Gastrocnemius medialis (tissue), 4 donors: ENCODE results near the gene SKI. TPM values are rescaled to one million over a fixed set of nuclear protein-coding genes. Genes with fewer than 3 reads are reported as not detected.

ENCODE experiments used
- ATAC-seq, 2 donors: fragments of 150-250 bp; one replicate each; pipeline ENCODE4 v1.9.1; 2016
- DNase-seq, 2 donors: peaks; one replicate each; pipeline ENCODE4 v3.0.0-alpha.2; 2019
- H3K27ac ChIP-seq, 4 donors: fragments of 200-600 bp; sonication (generic); 1 replicate in 1 of 4; 2 replicates in 3 of 4; pipeline ENCODE4 v1.5.1; 2016 to 2018; ENCODE audit warnings: mild to moderate bottlenecking in 2 of 4, moderate library complexity in 1 of 4
- H3K27me3 ChIP-seq, 3 donors: fragments of 200-600 bp; sonication (generic) in 2 of 3; 1 replicate in 1 of 3; 2 replicates in 2 of 3; pipeline versions ENCODE4 v1.5.1 to v1.6.0; 2016 to 2019; ENCODE audit warnings: mild to moderate bottlenecking in 1 of 3, moderate library complexity in 1 of 3
- H3K36me3 ChIP-seq, 2 donors: fragments of 200-600 bp; sonication (generic) in 1 of 2; one replicate each; pipeline ENCODE4 v1.5.1; 2017 to 2018
- H3K4me1 ChIP-seq, 2 donors: fragments of 200-600 bp; sonication (generic) in 1 of 2; one replicate each; pipeline ENCODE4 v1.5.1; 2016 to 2017; ENCODE audit warnings: mild to moderate bottlenecking in 2 of 2
- H3K4me3 ChIP-seq, 4 donors: fragments of 200-600 bp; sonication (generic) in 3 of 4; 1 replicate in 1 of 4; 2 replicates in 3 of 4; pipeline ENCODE4 v1.5.1; 2016 to 2019; ENCODE audit warnings: mild to moderate bottlenecking in 2 of 4
- H3K9me3 ChIP-seq, 3 donors: fragments of 200-600 bp; sonication (generic) in 2 of 3; 1 replicate in 1 of 3; 2 replicates in 2 of 3; pipeline ENCODE4 v1.5.1; 2016 to 2019
- CTCF ChIP-seq, 5 experiments: fragments of 450-650 bp in 3 of 5; fragments of 200-600 bp in 2 of 5; sonication (generic) in 2 of 5; IDR thresholded peaks in 4 of 5; conservative IDR thresholded peaks in 1 of 5; 1 replicate in 4 of 5; 2 replicates in 1 of 5; pipeline ENCODE4 v1.5.1; 2016 to 2019; ENCODE audit warnings: antibody characterized with exemption in 5 of 5, mild to moderate bottlenecking in 3 of 5, moderate library complexity in 3 of 5
- POLR2A ChIP-seq, 2 donors: fragments of 450-650 bp; IDR thresholded peaks; one replicate each; pipeline ENCODE4 v1.6.1; 2017; ENCODE audit warnings: antibody characterized with exemption in 2 of 2, mild to moderate bottlenecking in 2 of 2, moderate library complexity in 2 of 2
- in situ Hi-C, 4 donors: fragments of 200-750 bp; cut with MboI; loops; one replicate each; pipeline versions ENCODE4 v1.15.0 to v1.8.0; 2017; ENCODE audit warnings: low sequenced_read_pairs in 4 of 4
- intact Hi-C: fragments of 100-400 bp; cut with DNase I; formaldehyde crosslinking; loops from one replicate; pipeline ENCODE4 v1.15.1; 2023; ENCODE audit warnings: low total_unique reads
- total RNA-seq, 4 donors: library from RNA; depleted of rRNA; stranded (reverse); fragments of >200 nt; gene quantifications; one replicate each; pipeline versions ENCODE4 v1.1.0 to v1.2.3, GENCODE V29; 2016

SKI gene
- total RNA-seq, 4 donors from 2014 or later = 7.8 to 32.2 (median 22.4) TPM

- Histone ChIP-seq H3K4me1 (peaks cover 54 to 56% of the 10 kb centered on the region in 2 donors), H3K27me3 (no peaks in the 10 kb centered on the region), H3K4me3 (no peak overlapping the region), H3K36me3 (no peaks in the 10 kb centered on the region), H3K9me3 (no peaks in the 10 kb centered on the region), H3K27ac (peak overlapping the region in 2 of 4 donors; percentile 20 to 76)
- ATAC-seq = no peak
- no peak for DNase-seq
- in situ Hi-C loops (no loop called here), intact Hi-C loops (no loop called here)
- TF ChIP-seq CTCF (IDR thresholded peaks at IDR 0.05 in 4 of 5, conservative IDR thresholded peaks at IDR 0.05 in 1 of 5) (no peak), POLR2A (IDR thresholded peaks at IDR 0.05) (no peak)
These were observed 25.1 kb downstream of the SKI start for GRCh38 chr1:2253036-2253796.

- ATAC-seq = no peak
- H3K27me3 ChIP-seq = no peaks in the 10 kb centered on the region
- in situ Hi-C loops (no loop called here), intact Hi-C loops (no loop called here)
- peaks cover 48 to 53% of the 10 kb centered on the region in 2 donors for H3K4me1 ChIP-seq
- H3K4me3 ChIP-seq = no peak overlapping the region
- no peak for DNase-seq
- TF ChIP-seq POLR2A (IDR thresholded peaks at IDR 0.05) (no peak), CTCF (IDR thresholded peaks at IDR 0.05 in 4 of 5, conservative IDR thresholded peaks at IDR 0.05 in 1 of 5) (no peak)
- H3K9me3 ChIP-seq = no peaks in the 10 kb centered on the region
- peak overlapping the region in 3 of 4 donors; percentile 72 to 77 (median 76) for H3K27ac ChIP-seq
- H3K36me3 ChIP-seq = no peaks in the 10 kb centered on the region
These were observed 25.8 kb downstream of the SKI start for GRCh38 chr1:2253797-2254480.

- intact Hi-C loops (no loop called here), in situ Hi-C loops (no loop called here)
- Histone ChIP-seq H3K4me3 (no peak overlapping the region), H3K27ac (peak overlapping the region; percentile 71 to 77 (median 74)), H3K4me1 (peaks cover 37 to 49% of the 10 kb centered on the region in 2 donors), H3K36me3 (no peaks in the 10 kb centered on the region), H3K9me3 (no peaks in the 10 kb centered on the region), H3K27me3 (no peaks in the 10 kb centered on the region)
- no peak for ATAC-seq
- DNase-seq = no peak
- TF ChIP-seq CTCF (IDR thresholded peaks at IDR 0.05 in 4 of 5, conservative IDR thresholded peaks at IDR 0.05 in 1 of 5) (no peak), POLR2A (IDR thresholded peaks at IDR 0.05) (no peak)
These were observed 26.9 kb downstream of the SKI start for GRCh38 chr1:2255047-2255419.

GRCh38 chr1:2255420-2256369 lies 27.6 kb downstream of the SKI start:
- DNase-seq = no peak
- Histone ChIP-seq H3K4me1 (peaks cover 31 to 43% of the 10 kb centered on the region in 2 donors), H3K4me3 (no peak overlapping the region), H3K27ac (peak overlapping the region; percentile 71 to 77 (median 74)), H3K27me3 (no peaks in the 10 kb centered on the region), H3K9me3 (no peaks in the 10 kb centered on the region), H3K36me3 (no peaks in the 10 kb centered on the region)
- in situ Hi-C loops (no loop called here), intact Hi-C loops (no loop called here)
- ATAC-seq = peak; percentile 23
- TF ChIP-seq POLR2A (IDR thresholded peaks at IDR 0.05) = no peak
- TF ChIP-seq CTCF (IDR thresholded peaks at IDR 0.05 in 4 of 5, conservative IDR thresholded peaks at IDR 0.05 in 1 of 5) = no peak
